ENCODE measurements around the gene TMEM243. TPM values are rescaled to one million over a fixed set of nuclear protein-coding genes. Genes with fewer than 3 reads are reported as not detected.

The TMEM243 gene
- polyA plus RNA-seq, 2 of the 4 experiments (the other 2 are of a cell fraction), result 23.7 to 36.1 TPM

- FAIRE-seq (no peak), DNase-seq (ENCODE audit: low read depth in 1 of 2, low spot score in 1 of 2) (no peak), ATAC-seq (no peak)
- no peak overlapping the region for H3K4me3 ChIP-seq
- H3K4me1 ChIP-seq, result peaks cover 36% of the 10 kb centered on the region
- POLR2A ChIA-PET, result no interaction called here
- no peak overlapping the region for H3K27ac ChIP-seq
- peak overlapping the region; percentile 92 for H3K4me2 ChIP-seq
- 77% methylated on average over 3 of the region's 3 CpGs for WGBS (ENCODE audit: missing lambda C conversion rate)
- no peaks in the 10 kb centered on the region for H3K9me3 ChIP-seq
- TF ChIP-seq EP300 (IDR thresholded peaks at IDR 0.05), result no peak
- TF ChIP-seq POLR2A (IDR thresholded peaks at IDR 0.05; ENCODE audit: low read length), result no peak
- no peak for TF ChIP-seq CEBPB (IDR thresholded peaks at IDR 0.05)
- no peak for TF ChIP-seq KDM5A (IDR thresholded peaks at IDR 0.05)
- TF ChIP-seq MAFK (IDR thresholded peaks at IDR 0.05; ENCODE audit: partially characterized antibody), result no peak
- no peak for TF ChIP-seq NFE2L2 (conservative IDR thresholded peaks at IDR 0.05; ENCODE audit: low read length)
- no peak for TF ChIP-seq SREBF2 (IDR thresholded peaks at IDR 0.05)
- no peak for TF ChIP-seq BHLHE40 (IDR thresholded peaks at IDR 0.05; ENCODE audit: low read depth, low read length)
- CTCF ChIA-PET, result interaction anchor here (0.7 kb wide), 1 partner anchor 73 kb away, joined by 3 read pairs; no protein-coding TSS in a partner anchor
Observed at GRCh38 chr7:87155788-87156187, 63.7 kb downstream of the TMEM243 start.

- POLR2A ChIA-PET, result interaction anchor here (0.8 kb wide), 1 partner anchor 8 kb away, joined by 3 read pairs; no protein-coding TSS in a partner anchor
- peak overlapping the region in 1 of 2 experiments; percentile 26; a peak in 2 of 6 replicates for H3K27ac ChIP-seq
Observed at GRCh38 chr7:87154569-87154968, 65.0 kb downstream of the TMEM243 start.

More at GRCh38 chr7:87154569-87154968, 65.0 kb downstream of the TMEM243 start:
- Histone ChIP-seq H3K4me3 (peak overlapping the region; percentile 61), H3K4me1 (peaks cover 36% of the 10 kb centered on the region), H3K9me3 (no peaks in the 10 kb centered on the region), H3K4me2 (peak overlapping the region; percentile 92)
- no peak for ATAC-seq
- FAIRE-seq, result no peak
- DNase-seq (ENCODE audit: low read depth in 1 of 2, low spot score in 1 of 2), result no peak
- 34% methylated on average over 3 of the region's 3 CpGs for WGBS (ENCODE audit: missing lambda C conversion rate)
- CTCF ChIA-PET, result no interaction called here
- no peak for TF ChIP-seq USF2 (IDR thresholded peaks at IDR 0.05)
- TF ChIP-seq NPAS2 (CRISPR knock-in tag; IDR thresholded peaks at IDR 0.05; ENCODE audit: borderline replicate concordance), result no peak
- TF ChIP-seq POLR2AphosphoS2 (conservative IDR thresholded peaks at IDR 0.05; ENCODE audit: low read length), result no peak
- no peak for TF ChIP-seq FOSB (CRISPR knock-in tag; IDR thresholded peaks at IDR 0.05)
- TF ChIP-seq RFX5 (IDR thresholded peaks at IDR 0.05), result no peak
- no peak for TF ChIP-seq JUN (IDR thresholded peaks at IDR 0.05)
- TF ChIP-seq RNF2 (IDR thresholded peaks at IDR 0.05; ENCODE audit: borderline replicate concordance, low read depth), result no peak
- TF ChIP-seq RAD21 (conservative IDR thresholded peaks at IDR 0.05 in 1 of 2, IDR thresholded peaks at IDR 0.05 in 1 of 2), result no peak
- TF ChIP-seq CBX8 (IDR thresholded peaks at IDR 0.05), result no peak
- TF ChIP-seq MAX (IDR thresholded peaks at IDR 0.05), result no peak
- TF ChIP-seq TFCP2L1 (CRISPR knock-in tag; IDR thresholded peaks at IDR 0.05), result no peak
- no peak for TF ChIP-seq NFE2L2 (conservative IDR thresholded peaks at IDR 0.05; ENCODE audit: low read length)
- TF ChIP-seq HES2 (IDR thresholded peaks at IDR 0.05), result no peak
- TF ChIP-seq EP300 (IDR thresholded peaks at IDR 0.05), result no peak
- no peak for TF ChIP-seq KDM1A (IDR thresholded peaks at IDR 0.05; ENCODE audit: low read depth)
- TF ChIP-seq ELK1 (IDR thresholded peaks at IDR 0.05; ENCODE audit: low read depth, low read length), result no peak
- no peak for TF ChIP-seq MAFK (IDR thresholded peaks at IDR 0.05; ENCODE audit: partially characterized antibody)
- no peak for TF ChIP-seq CTCF (IDR thresholded peaks at IDR 0.05)
- no peak for TF ChIP-seq BCL3 (IDR thresholded peaks at IDR 0.05)

Data from A549 (cell line).